HG03558 (cell line): ENCODE data around the gene CAPN10.

Experiments
- ATAC-seq: cut with Tn5 transposase; IDR thresholded peaks from one replicate; pipeline ENCODE4 v1.9.1; 2021; ENCODE audit warnings: moderate number of reproducible peaks; ENCODE audit not compliant: unreplicated experiment; ENCODE audit errors: extremely low read depth

CAPN10 gene

GRCh38 chr2:240563951-240564560, 22.5 kb upstream of the CAPN10 start:
- ATAC-seq, result no peak

- ATAC-seq, result no peak
Observed at GRCh38 chr2:240564561-240565332, 21.8 kb upstream of the CAPN10 start.

GRCh38 chr2:240565333-240566202, 21.0 kb upstream of the CAPN10 start:
- ATAC-seq, result no peak

GRCh38 chr2:240566203-240567136, 20.1 kb upstream of the CAPN10 start:
- ATAC-seq, result peak; percentile 27

GRCh38 chr2:240567137-240567871, 19.2 kb upstream of the CAPN10 start:
- no peak for ATAC-seq

GRCh38 chr2:240567872-240568677, 18.5 kb upstream of the CAPN10 start, which contains the start of gene RNPEPL1:
TSS of gene RNPEPL1 (plus strand) at chr2:240568484. CDS start at chr2:240568587, 103 bp downstream.
- peak; percentile 15 for ATAC-seq

GRCh38 chr2:240568678-240569522, 17.6 kb upstream of the CAPN10 start:
- ATAC-seq, result peak; percentile 20

- ATAC-seq, result no peak
Observed at GRCh38 chr2:240569523-240569997, 17.0 kb upstream of the CAPN10 start.

- no peak for ATAC-seq
Observed at GRCh38 chr2:240569998-240570530, 16.5 kb upstream of the CAPN10 start.

- ATAC-seq, result no peak
Observed at GRCh38 chr2:240570531-240571313, 15.8 kb upstream of the CAPN10 start.

- no peak for ATAC-seq
Observed at GRCh38 chr2:240571314-240571973, 15.1 kb upstream of the CAPN10 start.

GRCh38 chr2:240572141-240573031, 14.1 kb upstream of the CAPN10 start:
- no peak for ATAC-seq

GRCh38 chr2:240573071-240573515, 13.4 kb upstream of the CAPN10 start:
- ATAC-seq, result no peak

GRCh38 chr2:240573516-240574385, 12.8 kb upstream of the CAPN10 start:
- no peak for ATAC-seq
